GM21528 (cell line): ENCODE measurements around the gene NPAS4.

Experiments
- ATAC-seq: cut with Tn5 transposase; IDR thresholded peaks from one replicate; pipeline ENCODE4 v1.9.1; 2021; ENCODE audit warnings: mild to moderate bottlenecking, moderate library complexity; ENCODE audit not compliant: unreplicated experiment, low FRiP score

NPAS4 gene

GRCh38 chr11:66473608-66474515 is 53.0 kb downstream of the NPAS4 start:
- no peak for ATAC-seq

- ATAC-seq = no peak
These were observed 54.7 kb downstream of the NPAS4 start for GRCh38 chr11:66475349-66476172.
